ENCODE measurements around the gene PDE6D.

GRCh38 chr2:231691251-231691772, 89.8 kb downstream of the PDE6D start:
- TF ChIP-seq CTCF (IDR thresholded peaks at IDR 0.05) = no peak
- TF ChIP-seq POLR2A (IDR thresholded peaks at IDR 0.05) = no peak

Data from vagina (tissue), 2 donors.